GM19395 (cell line): Measurements from ENCODE around the gene KRTAP19-4.
"Not testable (repeated sequence)": the region's sequence is repeated elsewhere in the genome, so short reads cannot be mapped to it uniquely, and the experiment has no call there.

Source experiments
- ATAC-seq: cut with Tn5 transposase; IDR thresholded peaks from one replicate; pipeline ENCODE4 v1.9.1; 2021; ENCODE audit warnings: mild to moderate bottlenecking, moderate library complexity; ENCODE audit not compliant: unreplicated experiment

KRTAP19-4 gene, protein sequence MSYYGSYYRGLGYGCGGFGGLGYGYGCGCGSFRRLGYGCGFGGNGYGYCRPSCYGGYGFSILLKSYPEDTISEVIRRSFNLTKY

GRCh38 chr21:30497065-30497464 lies at the start of gene KRTAP19-4:
Gene KRTAP19-4 (minus strand): TSS chr21:30497165. CDS start chr21:30497110, 55 bp downstream.
- no peak for ATAC-seq

DNA sequence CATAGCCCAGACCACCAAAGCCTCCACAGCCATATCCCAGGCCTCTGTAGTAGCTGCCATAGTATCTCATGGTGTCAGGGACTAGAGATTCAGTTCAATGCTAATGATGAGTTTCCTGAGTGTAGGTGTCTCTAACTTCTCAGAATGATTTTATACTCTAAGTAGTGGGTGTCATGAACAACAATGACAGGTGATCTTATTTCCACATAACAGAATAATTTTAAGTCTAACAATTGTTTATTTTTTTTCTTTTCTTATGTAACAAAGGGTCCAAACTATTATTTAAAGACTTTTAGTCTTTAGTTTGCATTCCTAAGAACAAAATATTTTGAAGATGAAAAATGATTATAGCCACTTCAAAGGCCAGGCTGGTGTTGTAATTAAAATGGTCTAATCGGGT lies 44.8 kb upstream of the KRTAP19-4 start, which contains the start of gene KRTAP19-6:
KRTAP19-6 (minus strand) TSS at position 101 of the 400 bp plus-strand sequence; CDS start at position 70, 31 bp downstream.
- ATAC-seq = no peak

DNA sequence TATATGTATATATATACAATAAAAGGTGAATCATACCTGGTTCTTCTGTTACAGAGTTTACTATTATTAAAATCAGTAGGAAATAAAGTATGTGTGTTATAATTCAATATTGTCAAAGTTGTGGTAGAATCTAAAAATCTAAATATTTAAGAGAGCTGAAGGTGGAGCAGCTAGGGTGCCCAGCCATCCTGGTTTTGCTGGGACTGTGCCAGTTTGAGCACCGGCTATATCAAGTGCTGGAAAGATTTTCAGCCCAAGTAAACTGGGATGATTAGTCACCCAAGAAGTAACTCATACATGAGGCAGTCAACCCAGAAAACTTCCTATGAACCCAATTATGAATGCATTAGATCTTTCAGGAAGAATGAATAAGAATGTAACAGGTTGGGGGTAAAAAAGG lies 21.9 kb upstream of the KRTAP19-4 start:
- no peak for ATAC-seq

DNA sequence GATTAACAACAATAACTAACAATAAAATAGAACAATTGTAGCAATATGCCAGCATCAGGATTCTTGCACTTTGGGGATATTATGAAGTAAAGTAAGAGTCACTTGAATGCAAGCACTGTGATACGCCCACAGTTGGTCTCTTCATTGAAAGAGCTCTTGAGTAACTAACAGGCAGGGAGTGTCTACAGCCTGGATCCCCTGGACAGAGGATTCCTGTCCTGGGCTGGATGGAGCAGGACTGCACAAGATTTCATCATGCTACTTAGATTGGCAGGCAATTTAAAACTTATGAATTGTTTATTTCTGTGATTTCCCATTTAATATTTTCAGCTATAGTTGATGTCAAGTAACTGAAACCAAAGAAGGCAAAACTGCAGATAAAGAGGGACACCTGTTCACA lies 18.7 kb upstream of the KRTAP19-4 start:
- no peak for ATAC-seq

DNA sequence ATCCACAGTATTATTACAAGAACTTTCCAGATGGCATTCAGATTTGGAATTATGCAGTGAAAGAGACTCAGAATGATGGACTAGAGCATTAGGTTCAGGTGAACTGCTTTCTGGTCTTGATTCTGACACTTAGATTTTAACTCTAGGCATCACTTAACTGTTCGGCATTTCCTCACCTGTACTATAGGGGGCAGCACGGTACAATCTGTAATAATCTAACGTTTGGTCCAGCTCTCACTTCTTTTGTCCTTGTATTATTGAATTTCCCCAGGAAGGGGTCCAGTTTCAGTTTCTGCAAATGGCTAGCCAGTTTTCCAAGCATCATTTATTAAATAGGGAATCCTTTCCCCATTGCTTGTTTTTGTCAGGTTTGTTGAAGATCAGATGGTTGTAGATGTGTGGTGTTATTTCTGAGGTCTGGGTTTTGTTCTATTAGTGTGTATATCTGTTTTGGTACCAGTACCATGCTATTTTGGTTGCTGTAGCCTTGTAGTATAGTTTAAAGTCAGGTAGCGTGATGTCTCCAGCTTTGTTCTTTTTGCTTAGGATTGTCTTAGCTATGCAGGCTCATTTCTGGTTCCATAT lies 8.7 kb upstream of the KRTAP19-4 start:
- ATAC-seq = not testable (repeated sequence)

DNA sequence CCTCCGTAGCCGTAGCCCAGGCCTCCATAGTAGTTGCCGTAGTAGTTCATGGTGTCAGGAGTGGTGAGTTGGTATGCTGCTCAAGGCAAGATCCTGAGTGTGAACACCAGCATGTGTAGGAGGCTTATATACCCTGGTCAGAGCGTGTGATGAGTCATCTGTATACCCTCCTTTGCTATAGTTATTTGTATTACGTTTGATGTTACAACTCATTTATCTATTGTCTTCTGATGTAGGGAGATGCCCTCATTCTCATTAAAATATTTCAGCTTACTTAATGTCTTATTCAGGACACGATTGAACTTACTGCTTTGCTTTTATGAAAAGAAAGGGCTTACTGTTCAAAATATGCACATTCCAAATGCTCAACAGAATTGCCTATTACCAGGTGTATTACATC lies 5.1 kb upstream of the KRTAP19-4 start, which contains the start of gene KRTAP19-5:
KRTAP19-5 (minus strand) TSS at position 101 of the 400 bp plus-strand sequence; CDS start at position 50, 51 bp downstream.
- ATAC-seq = no peak

- no peak for ATAC-seq
Measured at GRCh38 chr21:30491963-30492428, 5.0 kb downstream of the KRTAP19-4 start, which contains the start of gene KRTAP19-3. Gene KRTAP19-3 (minus strand): TSS chr21:30492013. CDS start chr21:30491957, 56 bp downstream.

- ATAC-seq = no peak
Measured at GRCh38 chr21:30487336-30487735, 9.6 kb downstream of the KRTAP19-4 start, which contains the start of gene KRTAP19-2. Gene KRTAP19-2 (minus strand): TSS chr21:30487436. CDS start chr21:30487348, 88 bp downstream.

GRCh38 chr21:30486180-30486579 lies 10.8 kb downstream of the KRTAP19-4 start:
- ATAC-seq = no peak

- ATAC-seq = no peak
Measured at GRCh38 chr21:30482130-30482529, 14.8 kb downstream of the KRTAP19-4 start.

- ATAC-seq = no peak
Measured at GRCh38 chr21:30480145-30480544, 16.8 kb downstream of the KRTAP19-4 start, which contains the start of gene KRTAP19-1. Gene KRTAP19-1 (minus strand): TSS chr21:30480367. CDS start chr21:30480317, 50 bp downstream.

GRCh38 chr21:30479259-30479658 lies 17.7 kb downstream of the KRTAP19-4 start:
- no peak for ATAC-seq

GRCh38 chr21:30478004-30478403 lies 19.0 kb downstream of the KRTAP19-4 start:
- no peak for ATAC-seq

DNA sequence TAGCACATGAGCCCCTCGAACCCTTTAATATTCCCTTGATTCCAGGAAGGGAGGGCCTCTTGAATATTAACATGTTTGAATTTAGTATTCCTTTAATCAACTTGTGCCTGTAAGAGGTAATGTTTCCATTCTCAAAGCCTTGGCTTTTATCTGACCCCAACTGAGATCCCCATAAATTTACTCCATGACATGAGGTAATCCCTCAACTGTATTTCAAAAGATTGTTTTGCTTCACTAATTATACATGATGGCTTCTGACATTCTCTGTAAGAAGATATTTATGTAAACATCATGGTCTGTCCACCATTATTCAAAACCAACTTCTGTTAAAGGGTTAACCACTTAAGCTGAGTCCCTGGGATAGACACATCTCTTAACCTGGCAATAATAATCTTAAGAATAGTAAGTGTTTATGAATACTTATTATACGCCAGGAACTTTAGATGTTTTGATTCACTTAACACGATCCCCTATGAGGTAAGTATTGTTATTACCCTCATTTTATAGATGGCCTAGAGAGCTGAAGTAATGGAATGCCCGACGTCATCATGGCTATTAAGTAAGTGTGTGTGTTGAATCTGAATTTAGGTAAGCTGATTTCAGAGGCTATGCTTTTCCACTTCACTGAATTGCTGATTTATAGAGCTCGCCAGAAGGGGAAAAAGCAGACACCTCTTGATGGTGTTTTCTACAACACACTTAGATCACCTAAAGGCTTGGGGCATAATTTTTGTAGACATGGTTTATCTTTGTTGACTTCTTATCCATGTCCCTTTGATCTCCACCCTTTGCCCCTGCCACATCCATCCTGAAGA lies 27.9 kb downstream of the KRTAP19-4 start:
- ATAC-seq = no peak

DNA sequence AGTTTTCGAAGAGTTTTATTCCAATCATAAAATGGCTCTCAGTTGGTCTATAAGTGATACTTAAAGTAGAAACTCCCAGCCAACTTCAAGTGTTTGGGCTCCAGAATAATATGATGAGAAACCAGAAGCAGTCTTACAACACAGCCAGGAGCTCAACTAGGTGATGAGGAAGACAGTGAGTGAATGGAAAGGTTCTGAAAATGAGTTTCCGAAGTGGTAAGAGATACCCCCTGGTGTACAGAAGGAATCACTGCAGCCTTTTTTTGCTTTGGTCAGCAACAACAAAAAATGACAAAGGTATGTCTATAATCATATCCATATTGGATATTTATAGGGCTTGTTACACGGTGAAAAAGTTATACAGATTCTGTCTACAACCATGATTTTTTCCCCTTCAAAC lies 33.3 kb downstream of the KRTAP19-4 start:
- ATAC-seq = no peak

GRCh38 chr21:30448514-30448913 lies 48.5 kb downstream of the KRTAP19-4 start:
- ATAC-seq = no peak

DNA sequence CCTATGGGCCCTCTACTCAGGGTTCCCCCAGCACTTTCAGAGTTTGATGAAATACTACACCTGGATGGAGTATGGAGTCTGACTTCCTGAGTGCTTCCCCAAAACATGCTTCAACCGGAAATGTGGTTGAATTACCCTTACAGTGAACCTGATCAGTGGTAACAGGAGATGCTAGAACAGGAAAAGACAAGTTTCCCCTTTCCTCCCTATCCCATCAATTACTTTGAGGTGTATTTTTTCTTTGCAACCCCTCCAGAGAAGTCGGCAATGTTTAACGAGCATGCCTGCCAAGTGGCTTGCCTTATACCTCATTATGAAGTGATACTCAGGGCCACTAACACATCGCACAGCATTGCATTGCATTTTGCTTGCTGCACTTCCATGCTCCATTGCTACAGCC lies 49.9 kb downstream of the KRTAP19-4 start:
- ATAC-seq = no peak
